Measurements from ENCODE around the gene OPHN1.

The OPHN1 gene

GRCh38 chrX:68060506-68061205 lies 372.6 kb downstream of the OPHN1 start:
- DNase-seq (ENCODE audit: low read depth in 2 of 2), result peak; percentile 2 to 4
- TF ChIP-seq CTCF (IDR thresholded peaks at IDR 0.05; ENCODE audit: low read depth, low read length), result no peak
- no peak overlapping the region for H3K4me3 ChIP-seq (replicated peaks in 1 of 2; ENCODE audit: low read depth in 2 of 2, low read length in 2 of 2)

- DNase-seq (ENCODE audit: low read depth in 2 of 2), result no peak
- TF ChIP-seq CTCF (IDR thresholded peaks at IDR 0.05; ENCODE audit: low read depth, low read length), result no peak
- no peak overlapping the region for H3K4me3 ChIP-seq (replicated peaks in 1 of 2; ENCODE audit: low read depth in 2 of 2, low read length in 2 of 2)
Measured at GRCh38 chrX:68059469-68059868, 373.8 kb downstream of the OPHN1 start.

- no peak for TF ChIP-seq CTCF (IDR thresholded peaks at IDR 0.05; ENCODE audit: low read depth, low read length)
- H3K4me3 ChIP-seq (replicated peaks in 1 of 2; ENCODE audit: low read depth in 2 of 2, low read length in 2 of 2), result no peak overlapping the region
- DNase-seq (ENCODE audit: low read depth in 2 of 2), result no peak
Measured at GRCh38 chrX:68049466-68049865, 383.8 kb downstream of the OPHN1 start.

- no peak overlapping the region for H3K4me3 ChIP-seq (replicated peaks in 1 of 2; ENCODE audit: low read depth in 2 of 2, low read length in 2 of 2)
- no peak for TF ChIP-seq CTCF (IDR thresholded peaks at IDR 0.05; ENCODE audit: low read depth, low read length)
- no peak for DNase-seq (ENCODE audit: low read depth in 2 of 2)
Measured at GRCh38 chrX:68048774-68049173, 384.5 kb downstream of the OPHN1 start.

GRCh38 chrX:68045008-68045577 lies 388.2 kb downstream of the OPHN1 start:
- no peak overlapping the region for H3K4me3 ChIP-seq (replicated peaks in 1 of 2; ENCODE audit: low read depth in 2 of 2, low read length in 2 of 2)
- DNase-seq (ENCODE audit: low read depth in 2 of 2), result no peak
- no peak for TF ChIP-seq CTCF (IDR thresholded peaks at IDR 0.05; ENCODE audit: low read depth, low read length)

- no peak overlapping the region for H3K4me3 ChIP-seq (replicated peaks in 1 of 2; ENCODE audit: low read depth in 2 of 2, low read length in 2 of 2)
- TF ChIP-seq CTCF (IDR thresholded peaks at IDR 0.05; ENCODE audit: low read depth, low read length), result no peak
- DNase-seq (ENCODE audit: low read depth in 2 of 2), result no peak
Measured at GRCh38 chrX:68043713-68044438, 389.4 kb downstream of the OPHN1 start.
